Measurements from ENCODE around the gene SLC44A1.

- TF ChIP-seq SUZ12 (IDR thresholded peaks at IDR 0.05) (no peak), ARNT (IDR thresholded peaks at IDR 0.05) (no peak), FOXK2 (IDR thresholded peaks at IDR 0.05) (no peak), FOXA1 (IDR thresholded peaks at IDR 0.05) (no peak), NFRKB (IDR thresholded peaks at IDR 0.05) (no peak), BHLHE40 (IDR thresholded peaks at IDR 0.05; ENCODE audit: borderline replicate concordance) (no peak), ZNF384 (IDR thresholded peaks at IDR 0.05) (no peak), SP1 (IDR thresholded peaks at IDR 0.05) (no peak), L3MBTL2 (conservative IDR thresholded peaks at IDR 0.05) (no peak), TARDBP (IDR thresholded peaks at IDR 0.05) (no peak)
Observed at GRCh38 chr9:105195259-105195658, 49.2 kb upstream of the SLC44A1 start.
